CD14-positive monocyte (primary cell): Measurements from ENCODE around the gene CXCL12. TPM values are rescaled to one million over a fixed set of nuclear protein-coding genes. Genes with fewer than 3 reads are reported as not detected.

Source experiments
- DNase-seq, 3 donors: peaks; one replicate each; pipeline ENCODE4 v3.0.0-alpha.2; 2011 to 2022
- H2AFZ ChIP-seq: 2 replicates; pipeline ENCODE4 v1.6.0; 2012; ENCODE audit warnings: mild to moderate bottlenecking, low read depth, low read length, inconsistent platforms; ENCODE audit not compliant: insufficient read depth, poor library complexity, severe bottlenecking
- H3K27ac ChIP-seq, 2 donors: 1 replicate in 1 of 2; 2 replicates in 1 of 2; pipeline ENCODE4 v1.5.1; 2012 to 2013; ENCODE audit warnings: low read length in 2 of 2, control low read depth in 1 of 2, inconsistent platforms in 1 of 2, low read depth in 1 of 2, mild to moderate bottlenecking in 1 of 2
- H3K27me3 ChIP-seq, 2 donors: one replicate each; pipeline versions ENCODE4 v1.6.0 to v1.6.1; 2011 to 2013; ENCODE audit warnings: low read length in 2 of 2; ENCODE audit not compliant: control insufficient read depth in 2 of 2, insufficient read depth in 2 of 2
- H3K36me3 ChIP-seq, 2 donors: replicated peaks in 1 of 2; 1 replicate in 1 of 2; 2 replicates in 1 of 2; pipeline versions ENCODE4 v1.5.1 to v1.6.1; 2012 to 2013; ENCODE audit warnings: low read length in 2 of 2, control low read depth in 1 of 2, inconsistent platforms in 1 of 2, mild to moderate bottlenecking in 1 of 2; ENCODE audit not compliant: insufficient read depth in 2 of 2, control insufficient read depth in 1 of 2
- H3K4me1 ChIP-seq, 2 donors: 1 replicate in 1 of 2; 2 replicates in 1 of 2; pipeline versions ENCODE4 v1.5.1 to v1.6.1; 2012 to 2013; ENCODE audit warnings: low read length in 2 of 2, control low read depth in 1 of 2, inconsistent platforms in 1 of 2, mild to moderate bottlenecking in 1 of 2, moderate library complexity in 1 of 2; ENCODE audit not compliant: insufficient read depth in 2 of 2, control insufficient read depth in 1 of 2
- H3K4me2 ChIP-seq: replicated peaks from 2 replicates; pipeline ENCODE3; 2012; ENCODE audit warnings: low read length, moderate library complexity, mild to moderate bottlenecking; ENCODE audit not compliant: poor library complexity, severe bottlenecking; ENCODE audit errors: extremely low read depth
- H3K4me3 ChIP-seq, 3 experiments: fragments of 200-600 bp in 1 of 3; sonication (generic) in 1 of 3; replicated peaks in 1 of 3; 1 replicate in 2 of 3; 2 replicates in 1 of 3; pipeline ENCODE4 v1.5.1; 2011 to 2013; ENCODE audit warnings: low read length in 3 of 3, mild to moderate bottlenecking in 3 of 3, control low read depth in 2 of 3, low read depth in 2 of 3, inconsistent platforms in 1 of 3, moderate library complexity in 1 of 3
- H3K79me2 ChIP-seq: 2 replicates; pipeline ENCODE4 v1.6.0; 2012; ENCODE audit warnings: mild to moderate bottlenecking, control low read depth, inconsistent platforms, low read length, moderate library complexity; ENCODE audit not compliant: insufficient read depth
- H3K9ac ChIP-seq: 2 replicates; pipeline ENCODE4 v1.6.0; 2017; ENCODE audit warnings: low read length, mild to moderate bottlenecking; ENCODE audit not compliant: insufficient read depth, poor library complexity, severe bottlenecking
- H3K9me3 ChIP-seq, 2 donors: replicated peaks in 1 of 2; 1 replicate in 1 of 2; 2 replicates in 1 of 2; pipeline versions ENCODE4 v1.5.1 to v1.6.1; 2012 to 2013; ENCODE audit warnings: low read length in 2 of 2, control low read depth in 1 of 2; ENCODE audit not compliant: control insufficient read depth in 1 of 2, insufficient read depth in 1 of 2
- H4K20me1 ChIP-seq: 2 replicates; pipeline ENCODE4 v1.6.0; 2012; ENCODE audit warnings: mild to moderate bottlenecking, low read length, control low read depth, moderate library complexity; ENCODE audit not compliant: insufficient read depth
- H3K27ac Mint-ChIP-seq, 7 donors: one replicate each; pipeline ENCODE4 v1.8.0; 2020; ENCODE audit warnings: mild to moderate bottlenecking in 7 of 7, mixed read lengths in 7 of 7, moderate library complexity in 6 of 7, inconsistent platforms in 2 of 7
- H3K27me3 Mint-ChIP-seq, 3 donors: one replicate each; pipeline ENCODE4 v1.8.0; 2021 to 2022; ENCODE audit warnings: low read depth in 3 of 3, mild to moderate bottlenecking in 3 of 3, mixed read lengths in 3 of 3, moderate library complexity in 3 of 3, inconsistent platforms in 1 of 3
- H3K36me3 Mint-ChIP-seq, 2 donors: one replicate each; pipeline ENCODE4 v1.8.0; 2020; ENCODE audit warnings: mixed read lengths in 2 of 2, inconsistent platforms in 1 of 2, mild to moderate bottlenecking in 1 of 2
- H3K4me1 Mint-ChIP-seq: one replicate; pipeline ENCODE4 v1.8.0; 2020; ENCODE audit warnings: mild to moderate bottlenecking, mixed read lengths
- H3K4me3 Mint-ChIP-seq, 2 donors: one replicate each; pipeline ENCODE4 v1.8.0; 2020; ENCODE audit warnings: mild to moderate bottlenecking in 2 of 2, mixed read lengths in 2 of 2, moderate library complexity in 1 of 2
- H3K9me3 Mint-ChIP-seq, 7 donors: one replicate each; pipeline ENCODE4 v1.8.0; 2020 to 2022; ENCODE audit warnings: mixed read lengths in 7 of 7, mild to moderate bottlenecking in 6 of 7, moderate library complexity in 6 of 7, inconsistent platforms in 2 of 7
- CTCF ChIP-seq: fragments of 200-600 bp; IDR thresholded peaks from one replicate; pipeline ENCODE4 v1.8.0; 2022; ENCODE audit warnings: antibody characterized with exemption, mild to moderate bottlenecking
- WGBS: methylation state at CpG from one replicate; pipeline ENCODE4 v1.1.5; 2013; ENCODE audit warnings: missing lambda C conversion rate; ENCODE audit not compliant: insufficient coverage; 5-methylcytosine and 5-hydroxymethylcytosine counted together
- intact Hi-C, 2 donors: fragments of 100-400 bp; cut with micrococcal nuclease; formaldehyde crosslinking; loops; one replicate each; pipeline versions ENCODE4 v1.15.0 to v1.15.1; 2023
- polyA plus RNA-seq, 3 donors: library from polyadenylated mRNA; depleted of rRNA in 1 of 3; unstranded in 2 of 3; stranded (reverse) in 1 of 3; fragments of 300-500 nt in 2 of 3; fragments of >200 nt in 1 of 3; fragmentation: Illumina TruSeq in 2 of 3; gene quantifications; 1 replicate in 2 of 3; 2 replicates in 1 of 3; pipeline ENCODE4 v1.2.3, GENCODE V29; 2012 to 2021

Gene CXCL12
- polyA plus RNA-seq, 3 donors: 0.21 TPM; not detected in 2

- no peak for DNase-seq
- Mint-ChIP-seq H3K27ac (no peak overlapping the region), H3K4me3 (no peak overlapping the region), H3K9me3 (peaks cover 0 to 2% (median 0%) of the 10 kb centered on the region in 7 donors), H3K36me3 (no peaks in the 10 kb centered on the region), H3K4me1 (peaks cover 6% of the 10 kb centered on the region), H3K27me3 (peaks cover 0 to 3% (median 0%) of the 10 kb centered on the region in 3 donors)
- no peak overlapping the region for H3K4me2 ChIP-seq
- no peak overlapping the region for H3K4me3 ChIP-seq
- H3K79me2 ChIP-seq: no peaks in the 10 kb centered on the region
- no peaks in the 10 kb centered on the region for H3K27me3 ChIP-seq
- no peaks in the 10 kb centered on the region for H3K36me3 ChIP-seq
- H3K9ac ChIP-seq: no peak overlapping the region
- H2AFZ ChIP-seq: no peak overlapping the region
- no peak for TF ChIP-seq CTCF
- WGBS: 100% methylated on average over 6 of the region's 6 CpGs
- no peaks in the 10 kb centered on the region for H4K20me1 ChIP-seq
- no peaks in the 10 kb centered on the region for H3K4me1 ChIP-seq
- intact Hi-C loops: no loop called here
- no peak overlapping the region for H3K27ac ChIP-seq
- no peaks in the 10 kb centered on the region for H3K9me3 ChIP-seq
Observed at GRCh38 chr10:44366941-44367630, 17.8 kb downstream of the CXCL12 start.

DNA sequence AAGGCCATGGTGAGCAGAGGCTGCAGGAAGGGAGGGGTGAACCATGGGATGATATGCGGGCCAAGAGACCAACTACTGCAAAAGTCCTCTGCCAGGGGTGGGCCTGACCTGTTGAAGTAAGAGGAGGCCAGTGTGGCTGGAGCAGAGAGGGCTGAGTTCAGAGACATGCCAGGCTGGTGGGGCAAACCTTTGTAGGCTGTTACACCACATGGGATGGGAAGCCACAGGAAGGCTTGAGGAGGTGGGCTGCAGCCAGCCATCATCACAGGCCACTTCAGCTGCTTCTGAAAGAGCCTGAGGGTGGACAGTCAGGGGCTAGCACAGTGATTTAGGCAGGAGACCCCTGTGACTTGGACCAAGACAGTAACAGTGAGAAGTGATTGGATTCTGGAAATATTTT, 20.3 kb downstream of the CXCL12 start:
- no peak overlapping the region for H3K27ac Mint-ChIP-seq
- H3K4me2 ChIP-seq: no peak overlapping the region
- no peaks in the 10 kb centered on the region for H3K4me1 ChIP-seq
- H3K4me3 Mint-ChIP-seq: no peak overlapping the region
- H3K27me3 ChIP-seq: no peaks in the 10 kb centered on the region
- H4K20me1 ChIP-seq: no peaks in the 10 kb centered on the region
- intact Hi-C loops: no loop called here
- 100% methylated on average over 1 of the region's 1 CpG for WGBS
- H3K9me3 ChIP-seq: no peaks in the 10 kb centered on the region
- TF ChIP-seq CTCF: no peak
- H3K36me3 Mint-ChIP-seq: no peaks in the 10 kb centered on the region
- H3K4me3 ChIP-seq: no peak overlapping the region
- no peak overlapping the region for H2AFZ ChIP-seq
- no peaks in the 10 kb centered on the region for H3K4me1 Mint-ChIP-seq
- no peak overlapping the region for H3K9ac ChIP-seq
- H3K27me3 Mint-ChIP-seq: peaks cover 0 to 7% (median 2%) of the 10 kb centered on the region in 3 donors
- DNase-seq: no peak
- H3K79me2 ChIP-seq: no peaks in the 10 kb centered on the region
- no peak overlapping the region for H3K27ac ChIP-seq
- H3K36me3 ChIP-seq: no peaks in the 10 kb centered on the region
- H3K9me3 Mint-ChIP-seq: peaks cover 0 to 2% (median 0%) of the 10 kb centered on the region in 7 donors
